Measurements from ENCODE around the gene CDK17.

Gene CDK17

GRCh38 chr12:96400631-96401075, 414 bp upstream of the CDK17 start:
- in situ Hi-C loops (cut with HindIII; ENCODE audit: low sequenced_read_pairs), result no loop called here
- DNase-seq (ENCODE audit: low read depth, low spot score), result peak; percentile 71
- TF ChIP-seq, protein P1, sequence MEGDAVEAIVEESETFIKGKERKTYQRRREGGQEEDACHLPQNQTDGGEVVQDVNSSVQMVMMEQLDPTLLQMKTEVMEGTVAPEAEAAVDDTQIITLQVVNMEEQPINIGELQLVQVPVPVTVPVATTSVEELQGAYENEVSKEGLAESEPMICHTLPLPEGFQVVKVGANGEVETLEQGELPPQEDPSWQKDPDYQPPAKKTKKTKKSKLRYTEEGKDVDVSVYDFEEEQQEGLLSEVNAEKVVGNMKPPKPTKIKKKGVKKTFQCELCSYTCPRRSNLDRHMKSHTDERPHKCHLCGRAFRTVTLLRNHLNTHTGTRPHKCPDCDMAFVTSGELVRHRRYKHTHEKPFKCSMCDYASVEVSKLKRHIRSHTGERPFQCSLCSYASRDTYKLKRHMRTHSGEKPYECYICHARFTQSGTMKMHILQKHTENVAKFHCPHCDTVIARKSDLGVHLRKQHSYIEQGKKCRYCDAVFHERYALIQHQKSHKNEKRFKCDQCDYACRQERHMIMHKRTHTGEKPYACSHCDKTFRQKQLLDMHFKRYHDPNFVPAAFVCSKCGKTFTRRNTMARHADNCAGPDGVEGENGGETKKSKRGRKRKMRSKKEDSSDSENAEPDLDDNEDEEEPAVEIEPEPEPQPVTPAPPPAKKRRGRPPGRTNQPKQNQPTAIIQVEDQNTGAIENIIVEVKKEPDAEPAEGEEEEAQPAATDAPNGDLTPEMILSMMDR (IDR thresholded peaks at IDR 0.05; ENCODE audit: low read depth, low read length), result no peak
- peak overlapping the region; percentile 83 for H3K4me3 ChIP-seq (ENCODE audit: low read depth, low read length)

DNA sequence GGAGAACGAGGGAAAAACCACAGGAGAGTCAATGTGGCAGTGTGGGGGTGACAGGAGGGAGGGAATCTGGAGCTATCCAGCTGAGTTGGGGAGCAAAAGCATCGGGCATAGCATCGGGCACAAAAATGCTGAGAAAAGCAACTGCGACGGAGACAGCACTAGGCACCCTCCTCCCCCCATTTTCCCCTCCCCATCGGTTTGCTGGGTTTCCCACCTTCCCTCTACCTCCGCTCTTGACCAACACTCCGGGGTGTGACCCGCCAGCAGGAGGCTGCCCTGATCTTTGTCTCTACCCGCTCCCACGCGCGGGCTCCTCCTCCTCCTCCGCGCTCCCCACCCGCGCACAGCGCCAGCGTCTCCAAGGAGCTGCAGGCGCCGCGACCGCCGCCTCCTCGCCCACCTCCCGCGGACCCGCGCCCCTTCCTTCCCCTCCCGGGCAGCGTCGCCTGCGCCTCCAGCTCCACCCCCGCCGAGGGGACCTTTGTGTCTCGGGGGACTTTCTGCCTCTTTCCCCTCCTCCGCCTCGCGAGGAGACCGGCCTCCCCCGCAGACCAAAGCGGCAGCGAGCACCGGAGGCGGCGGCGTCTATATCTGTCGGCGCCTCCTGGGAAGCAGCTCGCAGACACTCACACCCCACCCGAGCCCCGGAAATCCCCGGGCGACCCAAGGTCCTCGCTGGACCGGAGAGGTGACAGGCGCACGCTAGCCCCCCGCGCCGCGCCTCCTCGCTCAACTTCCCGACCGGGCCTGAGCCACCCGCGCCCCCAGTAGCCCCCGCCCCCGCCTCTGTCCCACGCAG, 920 bp downstream of the CDK17 start:
- TF ChIP-seq, protein P1 (IDR thresholded peaks at IDR 0.05; ENCODE audit: low read depth, low read length), result peak; percentile 15
- peak overlapping the region; percentile 83 for H3K4me3 ChIP-seq (ENCODE audit: low read depth, low read length)
- in situ Hi-C loops (cut with HindIII; ENCODE audit: low sequenced_read_pairs), result no loop called here
- DNase-seq (ENCODE audit: low read depth, low spot score), result peak; percentile 75

DNA sequence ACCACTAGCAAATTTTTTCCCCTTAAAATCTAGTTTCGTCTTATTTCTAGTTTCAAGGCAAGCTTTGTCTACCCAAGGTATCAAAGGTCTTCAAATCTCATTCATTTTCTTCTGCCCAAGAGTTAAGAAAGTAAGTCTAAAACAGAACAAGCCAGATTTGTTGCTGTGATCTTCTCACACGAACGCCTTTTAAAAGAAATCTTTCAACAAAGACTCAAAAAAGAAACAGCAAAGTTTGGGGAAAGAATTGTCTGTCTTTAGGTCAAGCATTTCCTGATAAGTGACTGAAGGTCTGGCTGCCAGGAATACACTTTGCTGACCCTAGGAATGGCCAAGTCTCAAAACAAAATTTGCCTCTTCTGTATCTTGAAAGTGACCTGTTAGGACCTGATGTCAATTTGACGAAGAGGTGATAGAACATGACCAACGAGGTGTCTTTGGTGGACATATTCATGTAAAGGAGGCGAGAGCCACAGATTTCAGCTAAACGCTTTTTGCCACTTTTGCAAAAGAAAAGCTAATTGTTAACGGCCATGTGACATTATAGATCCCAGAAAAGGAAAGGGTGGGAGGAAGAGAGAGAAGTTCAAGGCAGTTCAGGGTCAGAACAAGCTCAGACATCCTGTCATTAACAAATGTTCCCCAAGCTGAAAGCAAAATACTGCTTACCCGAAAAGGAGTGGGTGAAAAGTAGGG, 1.7 kb downstream of the CDK17 start:
- H3K4me3 ChIP-seq (ENCODE audit: low read depth, low read length), result peak overlapping the region; percentile 83
- TF ChIP-seq, protein P1 (IDR thresholded peaks at IDR 0.05; ENCODE audit: low read depth, low read length), result no peak
- DNase-seq (ENCODE audit: low read depth, low spot score), result peak; percentile 51
- in situ Hi-C loops (cut with HindIII; ENCODE audit: low sequenced_read_pairs), result no loop called here

- TF ChIP-seq, protein P1 (IDR thresholded peaks at IDR 0.05; ENCODE audit: low read depth, low read length), result no peak
- in situ Hi-C loops (cut with HindIII; ENCODE audit: low sequenced_read_pairs), result no loop called here
Measured at GRCh38 chr12:96397756-96398423, 2.3 kb downstream of the CDK17 start.

DNA sequence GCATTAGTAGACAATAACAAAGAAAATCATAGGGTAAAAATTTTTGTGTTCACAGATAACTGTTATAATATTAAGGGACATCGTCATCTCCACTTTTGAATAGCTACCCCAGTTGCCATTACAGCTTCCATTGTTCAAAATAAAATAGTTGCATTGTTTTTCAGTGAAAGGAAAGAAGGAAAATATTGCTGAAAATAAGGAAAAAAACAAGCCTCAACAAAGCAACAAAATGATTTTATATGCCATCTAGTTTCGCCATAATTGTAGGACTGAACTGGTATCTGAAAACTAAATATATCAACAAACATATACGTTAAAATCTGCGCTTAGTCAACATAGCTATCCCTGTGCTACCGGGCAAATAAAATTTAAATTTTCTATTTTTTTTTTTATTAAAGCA, 3.3 kb downstream of the CDK17 start:
- TF ChIP-seq, protein P1 (IDR thresholded peaks at IDR 0.05; ENCODE audit: low read depth, low read length), result no peak
- in situ Hi-C loops (cut with HindIII; ENCODE audit: low sequenced_read_pairs), result no loop called here
- H3K4me3 ChIP-seq (ENCODE audit: low read depth, low read length), result peak overlapping the region; percentile 83
- DNase-seq (ENCODE audit: low read depth, low spot score), result no peak

More at GRCh38 chr12:96397756-96398423, 2.3 kb downstream of the CDK17 start:
- H3K4me3 ChIP-seq (ENCODE audit: low read depth, low read length), result peak overlapping the region; percentile 83
- DNase-seq (ENCODE audit: low read depth, low spot score), result peak; percentile 43

- TF ChIP-seq, protein P1 (IDR thresholded peaks at IDR 0.05; ENCODE audit: low read depth, low read length), result no peak
- no peak for DNase-seq (ENCODE audit: low read depth, low spot score)
- H3K4me3 ChIP-seq (ENCODE audit: low read depth, low read length), result no peak overlapping the region
- in situ Hi-C loops (cut with HindIII; ENCODE audit: low sequenced_read_pairs), result no loop called here
Measured at GRCh38 chr12:96396209-96396608, 4.0 kb downstream of the CDK17 start.
